Subcutaneous adipose tissue (tissue), 4 donors: Measurements from ENCODE around the gene GABBR2. TPM values are rescaled to one million over a fixed set of nuclear protein-coding genes. Genes with fewer than 3 reads are reported as not detected.

Experiments
- CTCF ChIP-seq: fragments of 450-650 bp; IDR thresholded peaks from one replicate; pipeline ENCODE4 v1.5.1; 2016; ENCODE audit warnings: low read depth, mild to moderate bottlenecking, control low read depth, antibody characterized with exemption, moderate library complexity
- total RNA-seq, 4 donors: library from RNA; depleted of rRNA; stranded (reverse); fragments of >200 nt; gene quantifications; one replicate each; pipeline ENCODE4 v1.1.0, GENCODE V29; 2016

Gene GABBR2
- total RNA-seq, 4 donors from 2014 or later: not detected

- no peak for TF ChIP-seq CTCF
Measured at GRCh38 chr9:98280574-98280973, 428.2 kb downstream of the GABBR2 start.

- no peak for TF ChIP-seq CTCF
Measured at GRCh38 chr9:98280162-98280561, 428.6 kb downstream of the GABBR2 start.

DNA sequence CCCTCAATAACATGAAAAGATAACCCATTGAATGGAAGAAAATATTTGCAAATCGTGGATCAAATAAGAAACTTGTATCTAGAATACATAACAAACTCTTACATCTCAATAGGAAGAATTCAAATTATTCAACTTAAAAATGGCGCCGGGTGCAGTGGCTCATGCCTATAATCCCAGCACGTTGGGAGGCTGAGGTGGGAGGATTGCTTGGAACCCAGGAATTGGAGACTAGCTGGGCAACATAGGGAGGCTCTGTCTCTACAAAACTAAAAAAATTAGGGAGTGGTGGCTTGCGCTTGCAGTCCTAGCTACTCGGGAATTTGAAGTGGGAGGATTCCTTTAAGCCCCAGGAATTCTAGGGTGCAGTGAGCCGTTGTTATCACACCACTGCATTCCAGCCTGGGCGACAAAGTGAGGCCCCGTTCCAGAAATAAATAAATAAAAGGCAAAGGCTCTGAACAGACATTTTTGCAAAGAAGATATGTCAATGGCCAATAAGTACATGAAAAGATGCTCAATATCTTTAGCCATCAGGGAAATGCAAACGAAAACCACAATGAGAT is 431.7 kb downstream of the GABBR2 start:
- no peak for TF ChIP-seq CTCF

DNA sequence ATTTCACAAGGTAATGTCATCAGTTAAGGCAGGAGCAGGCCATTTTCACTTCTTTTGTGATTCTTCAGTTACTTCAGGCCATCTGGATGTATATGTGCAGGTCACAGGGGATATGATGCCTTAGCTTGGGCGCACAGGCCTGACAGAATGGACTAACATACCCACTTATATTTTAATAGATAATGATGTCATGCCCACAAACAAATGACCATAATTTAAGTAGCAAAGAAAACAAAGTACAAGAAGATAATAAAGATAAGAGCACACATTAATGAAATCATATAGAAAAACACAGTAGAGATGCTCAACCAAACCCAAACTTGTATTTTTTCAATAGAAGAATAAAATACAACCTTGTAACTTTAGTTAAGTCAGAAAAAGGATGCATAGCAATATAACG is 433.6 kb downstream of the GABBR2 start:
- no peak for TF ChIP-seq CTCF

GRCh38 chr9:98272083-98272482 is 436.7 kb downstream of the GABBR2 start:
- TF ChIP-seq CTCF: no peak

DNA sequence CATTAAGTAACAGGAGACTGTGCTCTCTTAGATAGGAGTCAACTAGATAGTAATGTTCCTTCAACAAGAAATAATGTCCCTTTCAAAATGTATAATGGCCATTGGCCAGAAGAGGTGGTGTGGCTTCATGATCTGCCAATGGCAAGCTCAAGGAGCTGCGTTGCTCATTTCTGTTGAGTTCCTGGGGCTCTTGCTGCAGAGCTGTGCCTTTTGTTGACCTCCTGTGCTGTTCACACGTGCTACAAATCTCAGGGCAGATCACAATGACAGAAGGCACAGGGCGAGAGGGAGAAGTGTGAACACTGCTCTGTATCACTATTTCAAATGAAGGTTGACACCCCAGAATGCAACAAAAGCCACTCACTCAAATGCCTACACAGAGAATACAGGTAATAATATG is 437.3 kb downstream of the GABBR2 start:
- no peak for TF ChIP-seq CTCF

- no peak for TF ChIP-seq CTCF
Measured at GRCh38 chr9:98264516-98264915, 444.2 kb downstream of the GABBR2 start.
